HG02798 (cell line): ENCODE measurements around the gene ZNF776.
"Not testable (repeated sequence)": the region's sequence is repeated elsewhere in the genome, so short reads cannot be mapped to it uniquely, and the experiment has no call there.

Experiments used
- ATAC-seq: cut with Tn5 transposase; IDR thresholded peaks from one replicate; pipeline ENCODE4 v1.9.1; 2021; ENCODE audit warnings: mild to moderate bottlenecking; ENCODE audit not compliant: unreplicated experiment, poor library complexity

ZNF776 gene

DNA sequence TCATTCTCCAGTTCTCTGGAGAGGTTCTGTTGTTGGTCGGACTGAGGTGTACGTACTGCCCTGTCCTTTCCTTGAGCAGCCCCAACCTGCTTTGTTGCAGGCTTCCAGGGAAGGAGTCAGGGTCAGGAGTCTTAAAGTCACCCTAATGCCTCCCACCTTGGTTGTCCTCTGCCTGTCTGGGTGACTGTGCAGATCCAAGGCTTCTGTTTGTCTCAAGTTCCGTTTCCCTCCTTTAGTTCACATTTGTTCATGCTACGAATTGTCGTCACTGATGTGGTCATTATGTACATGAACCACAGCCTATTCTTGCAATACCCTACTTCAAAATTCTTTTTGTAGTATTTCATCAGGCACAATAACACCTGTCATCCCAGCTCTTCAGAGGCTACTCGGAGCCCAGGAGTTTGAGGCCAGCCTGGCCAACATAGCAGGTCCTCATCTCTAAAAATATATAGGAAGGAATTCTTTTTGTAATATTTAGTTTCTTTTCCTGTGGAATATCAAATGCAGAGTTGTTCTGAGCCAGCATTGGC, 30.2 kb downstream of the ZNF776 start:
- no peak for ATAC-seq

DNA sequence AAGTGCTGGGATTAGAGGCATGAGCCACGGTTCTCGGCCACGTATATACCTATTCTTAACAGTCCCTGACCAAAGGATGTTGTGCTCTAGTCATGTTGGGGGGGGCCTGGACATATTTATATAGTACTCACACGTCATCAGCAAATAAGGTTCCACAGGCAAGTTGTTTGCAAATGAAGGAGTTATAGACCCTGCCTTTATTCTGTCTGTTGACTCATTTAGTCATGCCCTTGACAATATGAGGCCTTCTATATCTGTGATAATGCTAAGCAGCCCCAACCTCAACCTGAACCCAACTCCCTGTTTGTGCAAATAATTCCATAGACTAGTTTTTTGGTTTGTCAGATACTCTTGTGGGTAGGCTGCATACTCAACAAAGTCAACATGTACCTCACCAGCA, 31.7 kb downstream of the ZNF776 start:
- ATAC-seq, result no peak

DNA sequence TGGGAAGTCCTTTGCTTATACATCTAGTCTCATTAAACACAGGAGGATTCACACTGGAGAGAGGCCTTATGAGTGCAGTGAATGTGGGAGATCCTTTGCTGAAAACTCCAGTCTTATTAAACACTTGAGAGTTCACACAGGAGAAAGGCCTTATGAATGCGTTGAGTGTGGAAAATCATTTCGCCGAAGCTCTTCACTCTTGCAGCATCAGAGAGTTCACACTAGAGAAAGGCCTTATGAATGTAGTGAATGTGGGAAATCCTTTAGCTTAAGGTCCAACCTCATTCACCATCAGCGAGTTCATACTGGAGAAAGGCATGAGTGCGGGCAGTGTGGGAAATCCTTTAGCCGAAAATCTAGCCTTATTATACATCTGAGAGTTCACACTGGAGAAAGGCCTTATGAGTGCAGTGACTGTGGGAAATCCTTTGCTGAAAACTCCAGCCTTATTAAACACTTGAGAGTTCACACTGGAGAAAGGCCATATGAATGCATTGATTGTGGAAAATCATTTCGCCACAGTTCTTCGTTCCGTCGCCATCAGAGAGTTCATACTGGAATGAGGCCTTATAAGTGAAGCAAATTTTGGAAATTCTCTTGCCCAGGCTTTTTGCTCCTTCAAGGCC, 32.7 kb downstream of the ZNF776 start:
- ATAC-seq, result no peak

DNA sequence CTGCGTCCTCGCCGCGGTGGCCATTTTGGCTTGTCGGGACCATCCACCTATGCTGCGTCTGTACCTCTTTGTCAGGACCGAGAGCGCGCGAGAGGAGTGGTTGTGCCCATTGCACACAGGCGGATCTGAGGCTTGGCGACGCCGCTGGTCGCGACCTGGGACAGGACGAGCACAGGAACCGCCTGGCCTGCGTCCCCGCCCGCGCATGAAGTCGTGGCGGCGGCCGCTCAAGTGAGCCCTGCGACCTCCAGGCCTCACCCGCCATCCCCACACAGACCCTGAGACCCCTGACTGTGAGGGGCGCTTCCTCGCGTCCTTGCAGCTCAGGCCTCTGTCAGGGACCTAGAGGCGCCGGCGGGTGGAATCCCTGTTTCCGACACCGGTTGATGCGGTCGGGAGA, 39.7 kb downstream of the ZNF776 start:
- no peak for ATAC-seq

DNA sequence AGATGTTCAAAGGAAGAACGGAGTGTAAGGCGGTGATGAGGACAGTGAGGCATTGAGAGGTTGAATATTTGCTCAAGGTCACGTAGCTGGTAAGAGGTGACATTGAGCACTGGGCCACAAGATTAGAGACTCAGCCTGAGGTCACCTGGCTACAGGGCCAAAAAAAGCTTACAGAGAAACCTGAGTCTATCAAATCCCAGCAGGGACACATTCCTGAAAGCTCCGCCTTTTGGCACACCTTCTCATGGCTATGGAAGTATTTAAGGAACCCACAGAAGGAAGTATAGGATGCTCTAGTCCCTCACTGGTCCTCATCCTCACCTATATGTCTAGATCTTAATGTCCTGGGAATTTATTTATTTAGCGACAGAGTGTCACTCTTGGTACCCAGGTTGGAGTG, 40.3 kb downstream of the ZNF776 start:
- no peak for ATAC-seq

DNA sequence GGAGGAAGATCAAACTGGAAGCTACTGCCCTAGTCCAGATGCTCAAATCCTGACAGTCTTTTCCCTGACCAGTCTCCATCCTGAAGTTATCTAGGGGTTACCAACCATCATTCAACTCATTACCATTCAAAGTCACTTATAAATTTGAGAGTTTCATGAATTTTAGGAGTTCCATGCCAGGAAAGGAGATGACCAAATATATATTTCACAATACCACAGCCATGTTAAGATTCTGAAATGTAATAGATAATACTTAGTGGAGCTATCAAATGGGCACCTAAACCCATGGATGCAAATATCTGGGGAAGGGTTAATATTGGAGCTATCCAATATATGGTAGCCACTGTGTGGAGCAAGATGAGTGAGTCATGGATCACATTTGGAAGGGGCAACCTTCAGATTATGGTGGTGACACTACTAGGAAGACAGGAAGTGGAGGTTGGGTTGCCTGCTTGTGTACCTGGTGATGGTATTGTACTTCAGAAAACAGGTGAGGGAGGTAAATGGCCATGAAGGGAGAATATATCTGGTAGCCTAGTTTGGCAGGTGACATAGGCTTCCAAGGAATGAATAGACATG, 41.6 kb downstream of the ZNF776 start:
- ATAC-seq, result no peak

DNA sequence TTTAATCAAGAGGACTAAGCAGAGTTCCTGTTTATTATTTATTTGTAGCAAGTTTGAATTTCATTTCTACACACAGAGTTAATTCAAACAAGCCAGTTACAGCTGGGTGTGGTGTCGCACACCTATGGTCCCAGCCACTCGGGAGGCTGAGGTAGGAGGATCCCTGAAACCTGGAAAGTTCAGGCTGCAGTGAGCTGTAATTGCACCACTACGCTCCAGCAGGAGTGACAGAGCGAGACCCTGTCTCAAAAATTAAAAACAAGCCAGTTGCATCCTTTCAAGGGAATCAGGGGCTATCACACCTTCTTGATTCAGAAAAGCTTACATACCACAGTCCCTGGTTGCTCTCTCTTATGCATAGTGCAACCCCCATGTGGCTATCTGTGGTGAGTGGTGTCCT, 42.7 kb downstream of the ZNF776 start:
- ATAC-seq, result no peak

DNA sequence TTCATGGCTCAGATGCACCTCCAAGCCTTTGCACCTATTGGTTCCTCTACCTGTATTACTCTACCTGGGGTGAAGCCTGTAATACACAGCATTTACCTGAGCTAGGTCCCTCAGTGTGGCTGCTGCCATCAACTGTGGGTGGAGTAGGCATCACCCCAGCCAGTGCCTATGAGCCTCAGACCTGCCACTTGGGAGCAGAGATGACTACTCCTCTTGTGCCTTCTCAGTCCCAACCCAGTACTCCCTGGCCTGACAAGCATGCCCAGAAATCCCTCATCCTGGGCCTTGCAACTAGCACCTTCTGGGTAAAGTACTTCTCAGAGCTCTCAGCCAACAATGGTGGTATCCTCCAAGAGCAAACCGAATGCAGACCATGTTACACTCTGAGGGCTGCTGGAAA, 50.0 kb downstream of the ZNF776 start:
- not testable (repeated sequence) for ATAC-seq

DNA sequence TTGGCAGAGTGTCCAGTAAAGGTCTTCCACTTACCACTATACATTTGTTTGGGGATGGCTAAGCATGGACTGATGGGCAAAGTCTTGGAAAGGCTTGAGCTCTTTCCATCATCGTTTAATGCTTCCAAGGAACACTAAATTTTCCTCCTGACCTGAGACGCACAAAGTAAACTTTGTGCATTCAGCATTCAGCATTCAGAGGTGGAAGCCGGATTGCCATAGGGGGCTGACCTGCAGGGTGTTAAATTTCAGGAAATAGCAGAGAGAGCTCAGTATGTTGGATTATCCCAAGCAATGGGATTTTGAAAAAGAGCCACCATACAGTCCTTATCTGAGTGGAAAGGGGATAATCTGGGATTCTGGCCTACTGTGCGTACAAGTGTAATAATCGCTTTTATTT, 54.1 kb downstream of the ZNF776 start:
- no peak for ATAC-seq

DNA sequence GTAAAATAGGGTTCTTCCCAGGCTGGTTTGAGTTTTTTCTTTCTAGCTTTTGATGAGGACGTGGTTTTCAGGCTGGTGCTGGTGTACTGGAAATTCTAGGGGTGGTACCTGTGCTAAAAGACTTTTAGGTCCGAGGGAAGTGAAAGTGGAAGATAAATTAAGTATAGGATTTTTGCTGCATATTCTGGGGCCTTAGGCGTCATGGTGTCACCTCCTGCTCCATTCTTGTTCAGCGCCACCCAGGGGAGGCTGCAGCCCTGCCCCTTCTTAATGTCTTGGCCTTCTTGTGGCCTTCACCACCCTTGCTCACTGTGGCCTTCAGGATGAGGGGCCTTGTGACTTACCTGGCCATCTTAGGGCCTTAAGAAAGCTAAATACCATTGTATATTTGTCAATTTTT, 55.7 kb downstream of the ZNF776 start:
- ATAC-seq, result no peak

DNA sequence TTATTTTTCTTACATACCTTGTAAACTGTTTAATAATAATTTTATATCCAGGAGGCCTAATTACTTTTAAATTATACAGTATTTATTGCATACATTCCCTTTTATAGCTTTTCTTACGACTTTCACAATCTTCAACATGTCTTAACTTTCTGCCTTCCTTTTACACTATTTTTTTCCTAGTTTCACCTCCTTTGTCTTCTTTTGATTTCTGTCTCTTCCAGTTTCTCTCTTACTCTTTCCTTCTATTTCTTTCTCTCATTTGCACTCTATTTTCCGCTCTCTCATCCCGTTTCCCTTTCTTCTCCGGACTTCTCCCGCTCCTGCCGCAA, 56.6 kb downstream of the ZNF776 start:
- no peak for ATAC-seq

DNA sequence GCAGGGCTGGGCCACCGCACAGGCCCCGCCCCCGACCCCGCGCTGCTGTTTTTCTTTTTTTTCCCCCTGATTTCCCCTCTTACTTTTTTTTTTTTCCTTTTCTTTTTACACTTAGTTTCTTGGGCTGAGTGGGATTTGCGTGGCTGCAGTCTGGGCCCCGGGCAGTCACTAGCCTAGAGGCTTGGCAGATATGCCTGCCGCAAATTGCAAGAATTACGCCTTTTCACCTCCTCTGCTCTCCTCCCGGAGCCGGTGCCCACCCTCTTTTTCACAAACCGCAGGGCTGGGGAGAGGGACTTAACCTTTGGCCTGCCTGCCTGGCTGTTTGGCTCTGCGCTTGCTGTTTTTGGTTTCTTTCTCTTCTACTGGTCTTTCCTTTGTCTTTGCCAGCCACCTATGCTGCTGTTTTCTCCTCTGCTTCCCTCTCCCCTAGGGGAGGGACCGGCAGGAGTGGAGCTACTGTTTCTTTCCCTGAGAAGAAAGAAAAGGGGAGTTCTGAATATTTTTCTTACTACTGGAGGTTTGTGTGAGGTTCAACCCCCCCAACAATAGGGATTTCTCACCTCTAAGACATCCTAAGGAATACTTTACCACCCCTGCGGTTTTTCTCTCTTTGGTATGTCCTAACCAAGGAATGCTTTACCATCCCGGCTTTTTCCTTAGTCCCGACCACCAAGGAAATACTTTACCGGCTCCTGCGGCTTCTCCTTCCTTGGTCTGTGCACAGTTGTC, 57.1 kb downstream of the ZNF776 start:
- no peak for ATAC-seq

DNA sequence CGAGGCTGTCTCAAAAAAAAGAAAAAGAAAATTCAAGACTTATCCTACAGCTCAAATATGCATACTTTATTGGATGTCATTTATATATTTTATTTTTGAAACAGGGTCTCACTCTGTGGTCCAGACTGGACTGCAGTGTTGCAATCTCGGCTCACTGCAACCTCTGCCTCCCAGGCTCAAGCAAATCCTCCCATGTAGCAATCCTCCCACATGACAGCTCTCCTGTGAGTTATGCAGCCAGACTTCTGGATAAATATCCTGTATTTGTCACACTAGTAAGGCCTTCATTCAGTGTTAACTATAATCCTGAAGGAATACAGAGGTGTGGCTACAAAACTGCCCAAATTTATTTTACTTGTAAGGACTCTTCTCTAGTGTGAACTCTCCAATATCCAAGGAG, 60.9 kb downstream of the ZNF776 start:
- no peak for ATAC-seq
